Kidney tubule cell (primary cell): ENCODE results near the gene BCL11A.
A peak's percentile ranks its signal among the peaks of the same experiment; 100 is the strongest.
"Not testable (repeated sequence)": the region's sequence is repeated elsewhere in the genome, so short reads cannot be mapped to it uniquely, and the experiment has no call there.

Source experiments
- DNase-seq: peaks from one replicate; pipeline ENCODE4 v3.0.0-alpha.2; 2018; ENCODE audit warnings: low spot score

Gene BCL11A

GRCh38 chr2:60432035-60432601 lies 121.3 kb downstream of the BCL11A start:
- DNase-seq, result peak; percentile 11

DNA sequence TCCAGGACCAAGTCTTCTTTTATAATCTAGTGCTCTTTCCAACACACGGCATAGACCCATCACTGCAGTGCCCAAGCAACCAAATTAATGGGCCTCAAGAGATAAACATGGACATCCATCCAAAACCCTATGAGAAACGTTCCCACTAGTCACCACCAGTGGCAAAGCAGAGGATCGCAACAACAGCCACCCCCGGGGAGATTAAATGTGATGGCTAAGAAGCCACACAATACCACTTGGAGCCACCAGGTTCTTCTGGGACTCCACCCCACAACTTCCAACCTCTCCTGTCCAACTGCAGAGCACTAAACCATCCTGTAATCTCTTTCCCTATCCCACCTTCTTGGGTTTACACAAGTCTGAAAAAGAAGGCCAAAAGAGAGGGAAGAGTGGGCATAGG lies 123.8 kb downstream of the BCL11A start:
- DNase-seq, result no peak

GRCh38 chr2:60426880-60427279 lies 126.6 kb downstream of the BCL11A start:
- no peak for DNase-seq

GRCh38 chr2:60426341-60426740 lies 127.1 kb downstream of the BCL11A start:
- DNase-seq, result no peak

DNA sequence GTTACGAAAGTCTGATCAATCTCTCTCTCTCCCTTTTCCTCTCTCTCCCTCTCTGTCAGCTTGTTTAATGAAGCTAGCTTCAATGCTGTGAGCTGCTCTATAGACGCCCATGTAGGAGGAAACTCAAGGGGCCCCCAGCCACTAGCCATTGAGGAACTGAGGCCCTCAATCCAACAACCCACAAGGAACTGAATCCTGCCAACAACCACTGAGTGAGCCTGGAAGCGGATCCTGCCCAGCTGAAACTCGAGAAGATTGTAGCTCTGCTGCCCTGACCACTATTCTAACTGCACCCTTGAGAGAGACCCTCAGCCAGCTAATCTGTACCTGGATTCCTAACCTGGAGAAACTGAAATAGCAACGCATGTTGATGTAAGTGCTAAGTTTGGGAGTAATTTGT lies 129.2 kb downstream of the BCL11A start:
- no peak for DNase-seq

GRCh38 chr2:60423505-60423904 lies 129.9 kb downstream of the BCL11A start:
- DNase-seq, result no peak

- no peak for DNase-seq
These were observed 130.5 kb downstream of the BCL11A start for GRCh38 chr2:60422826-60423483.

DNA sequence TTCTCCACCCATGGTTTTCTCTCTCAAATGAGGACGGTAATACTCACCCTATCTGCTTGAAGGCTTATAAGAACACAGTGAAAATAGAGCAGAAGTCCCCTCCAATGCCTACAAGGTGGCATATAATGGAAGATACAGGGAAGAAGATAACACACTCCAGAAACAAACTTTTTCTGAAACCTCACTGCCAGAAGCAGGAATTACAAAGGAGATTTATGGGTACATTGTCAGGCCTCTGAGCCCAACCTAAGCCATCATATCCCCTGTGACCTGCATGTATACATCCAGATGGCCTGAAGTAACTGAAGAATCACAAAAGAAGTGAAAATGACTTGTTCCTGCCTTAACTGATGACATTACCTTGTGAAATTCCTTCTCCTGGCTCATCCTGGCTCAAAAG lies 136.2 kb downstream of the BCL11A start:
- DNase-seq, result not testable (repeated sequence)

DNA sequence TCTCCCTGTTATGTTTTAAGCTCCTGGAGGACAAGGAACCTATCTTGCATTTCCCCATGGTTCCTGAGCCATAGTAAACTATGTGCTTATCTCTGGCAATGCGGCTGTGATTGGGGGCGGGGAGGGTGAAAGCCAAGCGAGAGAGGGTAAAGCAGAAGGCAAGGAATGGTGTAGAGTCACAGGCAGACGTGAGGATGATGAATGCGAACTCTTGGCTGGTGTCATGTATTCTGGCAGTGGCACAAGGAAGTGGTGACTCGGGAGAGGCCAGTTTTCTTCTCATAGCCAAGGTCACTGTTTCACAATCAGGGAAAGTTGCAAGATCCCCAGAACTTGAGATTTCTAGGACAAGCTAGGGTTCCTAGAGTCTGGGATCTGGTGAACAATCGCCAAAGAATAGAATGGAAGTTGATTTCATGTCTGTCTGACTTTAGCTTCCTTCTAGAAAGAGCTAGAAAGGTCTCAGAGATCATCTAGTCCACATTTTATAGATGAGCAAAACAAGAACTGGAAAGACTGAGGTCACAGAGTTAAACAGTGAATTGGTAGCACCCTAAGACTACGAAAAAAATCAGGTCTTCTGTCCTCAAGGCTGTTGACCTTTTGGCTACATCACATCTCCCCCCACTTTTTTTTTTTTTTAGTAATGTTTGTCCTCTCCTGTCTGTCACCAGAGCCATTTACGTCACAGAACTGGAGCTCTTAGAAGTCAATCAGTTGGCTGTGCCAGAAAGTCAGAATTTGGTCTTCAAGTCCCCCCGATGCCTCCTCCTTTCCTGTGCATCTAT lies 137.0 kb downstream of the BCL11A start:
- DNase-seq, result peak; percentile 39

DNA sequence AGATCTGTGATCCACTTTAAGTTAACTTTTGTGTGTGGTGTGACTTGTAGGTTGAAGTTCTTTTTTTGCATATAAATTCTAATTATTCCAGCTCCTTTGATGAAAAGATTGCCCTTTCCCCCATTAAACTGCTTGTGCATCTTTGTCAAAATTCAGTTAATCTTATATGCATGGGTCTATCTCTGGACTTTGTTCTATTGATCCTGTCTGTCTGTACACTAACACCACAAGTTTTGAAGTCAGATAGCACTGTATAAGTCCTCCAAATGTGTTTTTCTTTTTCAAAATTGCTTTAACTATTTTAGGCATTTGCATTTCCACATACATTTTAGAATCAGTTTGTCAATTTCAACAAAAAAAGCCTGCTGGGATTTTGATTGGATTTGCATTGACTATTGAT lies 137.6 kb downstream of the BCL11A start:
- no peak for DNase-seq

DNA sequence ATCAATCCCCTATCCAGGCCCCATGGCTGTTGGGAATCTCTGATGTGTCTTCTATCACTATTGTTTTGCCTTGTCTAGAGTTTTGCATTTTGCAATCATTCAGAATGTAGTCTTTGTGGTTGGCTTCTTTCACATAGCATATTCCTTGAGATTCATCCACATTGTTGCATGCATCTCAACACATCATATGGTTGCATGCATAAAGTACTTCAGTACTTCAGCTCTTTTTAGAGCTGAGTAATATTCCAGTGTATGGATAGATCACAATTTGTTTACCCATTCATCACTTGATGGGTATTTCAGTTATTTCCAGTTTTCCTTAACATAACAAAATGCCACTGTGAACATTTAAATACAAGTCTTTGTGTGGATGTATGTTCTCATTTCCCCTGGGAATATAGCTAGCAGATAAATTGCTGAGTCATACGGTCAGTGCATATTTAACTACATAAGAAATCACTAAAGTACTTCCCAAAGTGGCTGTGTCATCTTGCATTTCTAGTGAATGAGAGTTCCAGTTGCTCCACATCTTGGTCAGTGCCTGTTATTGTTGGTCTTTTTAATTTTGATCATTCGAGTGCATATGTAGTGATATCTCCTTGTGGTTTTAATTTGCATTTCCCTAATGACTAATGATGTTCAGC lies 138.8 kb downstream of the BCL11A start:
- DNase-seq, result peak; percentile 55

- DNase-seq, result no peak
These were observed 139.7 kb downstream of the BCL11A start for GRCh38 chr2:60413814-60414168.

DNA sequence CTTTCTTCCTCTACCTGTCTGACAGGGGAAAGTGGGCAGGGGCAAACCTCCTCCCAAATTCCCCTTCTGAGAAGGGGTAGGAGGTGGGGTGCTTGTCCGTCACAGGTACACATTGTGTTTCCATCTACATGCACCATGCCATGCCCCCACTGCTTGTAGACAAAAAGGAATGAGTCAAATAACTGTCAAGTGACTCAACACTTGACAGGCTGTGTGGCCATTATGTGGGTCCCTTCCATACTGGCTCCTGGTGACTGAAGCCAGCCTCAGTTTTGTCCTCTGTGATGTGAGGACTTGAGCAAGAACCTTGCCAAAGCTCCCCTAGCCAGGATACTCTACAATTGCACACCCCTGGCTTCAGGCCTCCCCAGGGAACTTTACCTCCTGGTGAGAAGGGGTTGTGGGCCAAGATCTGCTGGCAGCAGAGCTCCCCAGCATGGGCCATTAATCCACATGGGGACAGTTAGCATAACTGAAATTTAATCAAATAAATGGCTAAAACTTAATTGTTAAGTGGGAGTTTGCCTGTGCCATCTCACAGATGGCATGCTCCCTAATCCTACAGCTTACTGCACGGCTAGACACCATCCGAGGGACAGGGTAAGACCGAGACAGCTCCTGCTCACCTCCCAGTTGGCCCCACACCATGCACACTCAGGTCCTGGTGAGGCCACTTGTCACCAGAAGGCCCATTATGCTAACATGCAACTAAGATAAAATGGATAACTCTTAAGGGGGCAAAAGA lies 140.2 kb downstream of the BCL11A start:
- peak; percentile 13 for DNase-seq

DNA sequence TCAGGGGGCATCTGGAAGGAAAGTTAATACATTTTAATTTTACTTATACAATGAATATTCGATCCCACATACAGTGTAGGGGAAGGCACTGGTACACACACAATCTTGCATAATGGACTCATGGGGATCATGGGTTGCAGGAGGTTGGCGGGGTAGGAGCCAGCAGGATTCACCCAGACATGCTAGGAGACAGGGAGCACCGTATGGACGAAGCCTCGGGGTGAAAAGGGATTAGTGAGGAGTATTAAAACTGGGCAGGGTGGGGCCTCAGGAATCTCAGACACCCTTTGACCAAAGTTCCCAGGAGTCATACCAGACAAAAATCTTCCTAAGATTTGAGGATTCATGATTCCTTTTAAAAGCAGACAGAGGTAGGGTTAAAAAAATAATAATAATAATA lies 140.8 kb downstream of the BCL11A start:
- no peak for DNase-seq

GRCh38 chr2:60412027-60412426 lies 141.4 kb downstream of the BCL11A start:
- no peak for DNase-seq

DNA sequence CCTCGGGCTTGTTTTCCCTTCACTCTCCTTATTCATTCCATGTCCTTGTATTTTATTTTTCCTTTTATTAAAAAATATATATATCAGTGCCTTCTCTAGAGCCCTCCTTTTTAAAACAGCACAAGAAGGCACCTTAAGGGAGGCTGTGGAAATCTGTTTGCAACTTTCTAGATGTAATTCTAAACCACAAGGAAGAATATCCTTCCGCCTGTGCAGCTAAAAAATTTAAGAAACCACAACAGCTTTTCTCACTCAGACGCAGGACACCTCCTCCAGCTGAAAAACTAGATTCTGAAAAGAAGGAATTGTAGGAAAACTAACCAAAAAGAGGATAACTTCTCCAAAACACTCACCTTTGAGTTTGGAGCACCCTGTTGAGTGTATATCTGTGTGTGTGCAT lies 142.2 kb downstream of the BCL11A start:
- no peak for DNase-seq

GRCh38 chr2:60410456-60411146 lies 142.9 kb downstream of the BCL11A start:
- DNase-seq, result no peak

GRCh38 chr2:60409531-60409871 lies 144.0 kb downstream of the BCL11A start:
- no peak for DNase-seq

DNA sequence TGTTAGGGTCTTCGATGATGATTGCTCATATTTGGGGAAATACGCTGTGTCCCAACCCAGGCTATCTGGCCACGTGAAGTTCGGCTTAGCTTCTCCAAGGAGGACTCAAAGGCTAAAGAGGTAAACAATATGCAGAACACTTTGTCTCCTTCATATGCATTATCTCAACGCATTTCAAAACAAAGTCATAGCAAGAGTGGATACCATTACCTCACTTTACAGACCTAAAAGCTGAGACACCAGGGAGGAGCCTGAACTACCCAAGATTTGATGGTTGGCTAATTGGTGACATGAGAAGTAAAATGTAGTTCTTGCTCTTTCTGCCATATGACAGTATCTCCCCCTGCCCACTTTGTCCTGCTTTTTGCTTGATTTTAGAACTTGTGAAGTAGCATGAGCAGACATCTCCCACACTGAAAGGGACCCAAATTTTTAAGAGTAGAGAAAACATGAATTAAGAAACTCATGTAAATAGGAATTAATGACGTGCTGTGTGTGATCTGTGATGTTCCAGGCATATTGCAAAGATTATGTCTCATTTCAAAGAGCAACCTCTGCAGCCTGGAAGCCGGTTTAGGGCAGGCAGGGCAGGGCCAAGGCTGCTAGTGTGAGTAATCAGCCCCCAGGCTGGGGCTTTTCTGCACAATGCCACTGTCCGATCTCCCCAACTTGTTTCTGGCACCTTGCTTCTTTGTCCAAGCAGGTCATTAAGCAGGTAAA lies 144.5 kb downstream of the BCL11A start:
- DNase-seq, result no peak

GRCh38 chr2:60408207-60408606 lies 145.2 kb downstream of the BCL11A start:
- DNase-seq, result no peak

DNA sequence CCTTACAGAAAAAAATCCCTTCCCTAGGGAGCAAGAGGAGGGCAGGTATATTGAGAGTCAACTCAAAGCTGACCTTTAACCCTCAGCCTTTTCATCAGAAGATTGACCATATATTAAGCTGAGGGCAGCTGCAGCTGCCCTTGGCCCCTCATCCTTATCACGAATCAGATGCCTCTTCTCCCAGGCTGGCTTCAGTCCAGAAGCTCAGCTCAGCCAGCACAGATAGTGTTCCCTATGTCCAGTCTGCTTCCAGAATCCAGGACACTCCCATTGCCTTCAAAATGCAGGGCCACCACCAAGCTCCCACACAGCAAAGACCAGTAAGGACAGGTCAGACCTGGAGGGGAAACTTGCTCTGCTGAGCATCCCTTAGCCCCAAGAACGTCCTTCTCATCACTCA lies 146.1 kb downstream of the BCL11A start:
- no peak for DNase-seq
